Suprapubic skin (tissue), 4 donors: ENCODE results near the gene SLC36A2.
"Not testable (repeated sequence)": the region's sequence is repeated elsewhere in the genome, so short reads cannot be mapped to it uniquely, and the experiment has no call there.

Experiments
- EP300 ChIP-seq: sonication (generic); formaldehyde crosslinking; IDR thresholded peaks from one replicate; pipeline ENCODE4 v1.6.1; 2017; ENCODE audit warnings: antibody characterized with exemption
- POLR2AphosphoS5 ChIP-seq, 3 donors: sonication (generic); formaldehyde crosslinking; IDR thresholded peaks; one replicate each; pipeline ENCODE4 v1.6.1; 2017; ENCODE audit warnings: antibody characterized with exemption in 3 of 3
- TF ChIP-seq, protein P1 (sequence below), 2 donors: fragments of 200-600 bp in 1 of 2; fragments of 450-650 bp in 1 of 2; sonication (generic) in 1 of 2; IDR thresholded peaks; one replicate each; pipeline ENCODE4 v1.5.1; 2016 to 2019; ENCODE audit warnings: antibody characterized with exemption in 2 of 2, mild to moderate bottlenecking in 1 of 2, moderate library complexity in 1 of 2

DNA sequence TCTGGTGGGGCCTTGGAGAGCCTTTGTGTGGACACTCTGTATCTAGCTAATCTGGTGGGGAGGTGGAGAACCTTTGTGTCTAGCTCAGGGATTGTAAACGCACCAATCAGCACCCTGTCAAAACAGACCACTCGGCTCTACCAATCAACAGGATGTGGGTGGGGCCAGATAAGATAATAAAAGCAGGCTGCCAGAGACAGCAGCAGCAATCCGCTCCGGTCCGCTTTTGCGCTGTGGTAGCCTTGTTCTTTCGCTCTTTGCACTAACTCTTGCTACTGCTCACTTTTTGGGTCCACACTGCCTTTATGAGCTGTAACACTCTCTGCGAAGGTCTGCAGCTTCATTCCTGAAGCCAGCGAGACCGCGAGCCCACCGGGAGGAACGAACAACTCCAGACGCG is 37.5 kb downstream of the SLC36A2 start:
- TF ChIP-seq, protein P1, sequence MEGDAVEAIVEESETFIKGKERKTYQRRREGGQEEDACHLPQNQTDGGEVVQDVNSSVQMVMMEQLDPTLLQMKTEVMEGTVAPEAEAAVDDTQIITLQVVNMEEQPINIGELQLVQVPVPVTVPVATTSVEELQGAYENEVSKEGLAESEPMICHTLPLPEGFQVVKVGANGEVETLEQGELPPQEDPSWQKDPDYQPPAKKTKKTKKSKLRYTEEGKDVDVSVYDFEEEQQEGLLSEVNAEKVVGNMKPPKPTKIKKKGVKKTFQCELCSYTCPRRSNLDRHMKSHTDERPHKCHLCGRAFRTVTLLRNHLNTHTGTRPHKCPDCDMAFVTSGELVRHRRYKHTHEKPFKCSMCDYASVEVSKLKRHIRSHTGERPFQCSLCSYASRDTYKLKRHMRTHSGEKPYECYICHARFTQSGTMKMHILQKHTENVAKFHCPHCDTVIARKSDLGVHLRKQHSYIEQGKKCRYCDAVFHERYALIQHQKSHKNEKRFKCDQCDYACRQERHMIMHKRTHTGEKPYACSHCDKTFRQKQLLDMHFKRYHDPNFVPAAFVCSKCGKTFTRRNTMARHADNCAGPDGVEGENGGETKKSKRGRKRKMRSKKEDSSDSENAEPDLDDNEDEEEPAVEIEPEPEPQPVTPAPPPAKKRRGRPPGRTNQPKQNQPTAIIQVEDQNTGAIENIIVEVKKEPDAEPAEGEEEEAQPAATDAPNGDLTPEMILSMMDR (IDR thresholded peaks at IDR 0.05) = not testable (repeated sequence)
- TF ChIP-seq POLR2AphosphoS5 (IDR thresholded peaks at IDR 0.05); EP300: not testable (repeated sequence)
